HEK293T (cell line): Measurements from ENCODE around the gene COMMD1.

ENCODE experiments used
- CTCF ChIA-PET: fragments of 350-600 bp; formaldehyde crosslinking; extraction: SDS; loops from one replicate; lab custom pipeline; 2021; ENCODE audit warnings: antibody characterized with exemption, inconsistent platforms; lab: Yijun Ruan, JAX
- POLR2A ChIA-PET: fragments of 350-600 bp; formaldehyde crosslinking; extraction: SDS; loops from one replicate; lab custom pipeline; 2020; ENCODE audit warnings: antibody characterized with exemption, inconsistent platforms; lab: Yijun Ruan, JAX
- DNase-seq: peaks from one replicate; pipeline ENCODE4 v3.0.0; 2012; ENCODE audit warnings: mixed read lengths; ENCODE audit errors: extremely low spot score
- ARNT ChIP-seq: fragments of 450-650 bp; IDR thresholded peaks from 2 replicates; pipeline ENCODE4 v1.6.1; 2017; ENCODE audit warnings: mild to moderate bottlenecking
- BHLHE40 ChIP-seq: fragments of 450-650 bp; IDR thresholded peaks from 2 replicates; pipeline ENCODE4 v1.6.1; 2016; ENCODE audit warnings: mild to moderate bottlenecking, moderate library complexity, borderline replicate concordance
- CTBP1 ChIP-seq: fragments of 450-650 bp; IDR thresholded peaks from 2 replicates; pipeline ENCODE4 v1.6.1; 2016; ENCODE audit warnings: borderline replicate concordance
- ELF4 ChIP-seq: fragments of 450-650 bp; IDR thresholded peaks from 2 replicates; pipeline ENCODE4 v1.6.1; 2017; ENCODE audit warnings: antibody characterized with exemption
- FOXA1 ChIP-seq: fragments of 450-650 bp; IDR thresholded peaks from 2 replicates; pipeline ENCODE4 v1.6.1; 2016; ENCODE audit warnings: mild to moderate bottlenecking
- FOXK2 ChIP-seq: fragments of 450-650 bp; IDR thresholded peaks from 2 replicates; pipeline ENCODE4 v1.6.1; 2016; ENCODE audit warnings: mild to moderate bottlenecking
- FOXM1 ChIP-seq: fragments of 450-650 bp; IDR thresholded peaks from 2 replicates; pipeline ENCODE4 v1.6.1; 2017; ENCODE audit warnings: mild to moderate bottlenecking, borderline replicate concordance
- HDGF ChIP-seq: fragments of 450-650 bp; IDR thresholded peaks from 2 replicates; pipeline ENCODE4 v1.6.1; 2017; ENCODE audit warnings: antibody characterized with exemption, borderline replicate concordance
- L3MBTL2 ChIP-seq: fragments of 450-650 bp; conservative IDR thresholded peaks from 2 replicates; pipeline ENCODE4 v1.6.1; 2016; ENCODE audit warnings: mild to moderate bottlenecking
- LEF1 ChIP-seq: fragments of 450-650 bp; IDR thresholded peaks from 2 replicates; pipeline ENCODE4 v1.6.1; 2017; ENCODE audit warnings: mild to moderate bottlenecking, borderline replicate concordance
- NFRKB ChIP-seq: fragments of 450-650 bp; IDR thresholded peaks from 2 replicates; pipeline ENCODE4 v1.6.1; 2016; ENCODE audit warnings: mild to moderate bottlenecking, moderate library complexity
- SP1 ChIP-seq: fragments of 450-650 bp; IDR thresholded peaks from 2 replicates; pipeline ENCODE4 v1.6.1; 2017
- SUZ12 ChIP-seq: fragments of 450-650 bp; IDR thresholded peaks from 2 replicates; pipeline ENCODE4 v1.6.1; 2016; ENCODE audit warnings: mild to moderate bottlenecking
- TARDBP ChIP-seq: fragments of 450-650 bp; IDR thresholded peaks from 2 replicates; pipeline ENCODE4 v1.6.1; 2016
- ZNF384 ChIP-seq: fragments of 450-650 bp; IDR thresholded peaks from 2 replicates; pipeline ENCODE4 v1.6.1; 2016
- TF ChIP-seq, protein P1 (sequence below): fragments of 450-650 bp; IDR thresholded peaks from 2 replicates; pipeline ENCODE4 v1.6.1; 2016

The COMMD1 gene

DNA sequence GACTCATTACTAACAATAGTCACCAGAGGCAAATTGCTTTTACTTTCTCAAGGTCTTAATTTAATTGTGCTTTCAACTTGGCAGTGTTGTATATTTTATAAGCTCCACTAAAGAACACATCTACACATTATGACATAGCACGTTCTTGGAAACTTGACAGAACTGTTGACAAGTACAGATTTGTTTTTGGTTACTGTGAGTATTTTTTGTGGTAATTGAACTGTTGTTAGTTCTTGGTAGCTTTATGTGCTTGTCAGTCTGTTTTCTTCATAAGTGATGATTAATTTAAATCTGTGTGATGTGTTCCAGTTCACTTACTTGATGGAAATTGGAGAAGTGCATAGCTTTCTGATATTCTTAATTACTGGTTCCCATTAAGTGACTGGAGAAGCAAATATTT lies 63.9 kb downstream of the COMMD1 start:
- CTCF ChIA-PET: no interaction called here
- POLR2A ChIA-PET: no interaction called here
- DNase-seq: no peak
- TF ChIP-seq, protein P1, sequence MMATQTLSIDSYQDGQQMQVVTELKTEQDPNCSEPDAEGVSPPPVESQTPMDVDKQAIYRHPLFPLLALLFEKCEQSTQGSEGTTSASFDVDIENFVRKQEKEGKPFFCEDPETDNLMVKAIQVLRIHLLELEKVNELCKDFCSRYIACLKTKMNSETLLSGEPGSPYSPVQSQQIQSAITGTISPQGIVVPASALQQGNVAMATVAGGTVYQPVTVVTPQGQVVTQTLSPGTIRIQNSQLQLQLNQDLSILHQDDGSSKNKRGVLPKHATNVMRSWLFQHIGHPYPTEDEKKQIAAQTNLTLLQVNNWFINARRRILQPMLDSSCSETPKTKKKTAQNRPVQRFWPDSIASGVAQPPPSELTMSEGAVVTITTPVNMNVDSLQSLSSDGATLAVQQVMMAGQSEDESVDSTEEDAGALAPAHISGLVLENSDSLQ: peak; percentile 66
- TF ChIP-seq CTBP1: no peak; the same call in 1 of the 2 replicates

DNA sequence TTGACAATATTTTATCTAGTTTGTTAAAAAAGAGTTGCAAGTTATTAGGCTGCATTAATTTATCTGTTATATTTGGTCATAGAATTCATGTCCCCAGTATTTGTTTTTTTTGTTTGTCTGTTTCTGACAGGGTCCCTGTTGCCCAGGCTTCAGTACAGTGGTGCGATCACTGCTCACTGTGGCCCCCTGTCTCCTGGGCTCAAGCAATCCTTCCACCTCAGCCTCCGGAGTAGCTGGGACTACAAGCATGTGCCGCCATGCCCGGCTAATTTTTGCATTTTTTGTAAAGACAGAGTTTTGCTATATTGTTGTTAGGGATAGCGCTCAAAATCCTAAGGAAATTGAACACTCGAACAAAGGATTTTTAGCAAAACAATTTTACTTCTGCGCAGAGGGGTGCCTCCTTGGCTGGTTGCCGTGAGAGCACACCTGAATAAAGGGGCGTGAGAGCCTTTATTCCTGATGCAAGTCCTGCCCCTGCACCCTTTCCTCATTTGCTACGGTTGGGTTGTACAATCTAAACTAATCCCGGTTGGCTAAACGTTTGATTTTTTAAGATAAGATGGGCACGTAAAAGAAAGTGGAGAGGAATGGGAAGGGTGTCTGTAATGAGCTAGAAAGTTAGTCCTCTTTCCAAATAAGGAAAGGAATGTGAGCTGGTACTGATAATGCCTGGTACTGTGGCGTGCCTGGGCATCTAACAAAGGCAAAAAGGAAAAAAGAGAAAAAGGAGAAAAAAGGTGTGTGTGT lies 65.5 kb downstream of the COMMD1 start:
- DNase-seq: no peak
- CTCF ChIA-PET: interaction anchor here (0.6 to 1.0 kb wide), 3 partner anchors 9 to 50 kb away, joined by 3 to 4 read pairs (median 3); no protein-coding TSS in a partner anchor
- POLR2A ChIA-PET: no interaction called here
- TF ChIP-seq HDGF (no peak), L3MBTL2 (peak; percentile 44)

DNA sequence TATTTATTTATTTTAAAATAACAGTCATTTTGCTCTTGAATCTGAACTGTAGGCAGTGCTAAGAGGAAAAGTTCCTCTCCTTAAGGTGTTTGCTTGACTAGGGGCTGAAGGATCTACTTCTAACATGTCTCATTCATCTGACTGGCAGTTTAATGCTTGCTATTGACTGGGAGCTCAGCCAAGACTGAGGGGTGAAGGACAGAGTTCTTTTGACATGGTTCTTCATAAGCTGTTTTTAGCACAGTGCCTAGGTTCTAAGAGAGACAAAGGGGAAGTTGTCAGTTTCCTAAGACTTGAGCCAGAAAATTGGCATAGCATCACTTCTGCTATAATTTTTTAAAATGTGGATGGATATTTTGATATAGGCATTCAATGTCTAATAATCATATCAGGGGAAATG lies 73.0 kb downstream of the COMMD1 start:
- DNase-seq: no peak
- POLR2A ChIA-PET: no interaction called here
- CTCF ChIA-PET: no interaction called here
- TF ChIP-seq CTBP1: no peak
- TF ChIP-seq, protein P1: peak; percentile 82
- no peak for TF ChIP-seq TARDBP
- TF ChIP-seq LEF1: no peak

DNA sequence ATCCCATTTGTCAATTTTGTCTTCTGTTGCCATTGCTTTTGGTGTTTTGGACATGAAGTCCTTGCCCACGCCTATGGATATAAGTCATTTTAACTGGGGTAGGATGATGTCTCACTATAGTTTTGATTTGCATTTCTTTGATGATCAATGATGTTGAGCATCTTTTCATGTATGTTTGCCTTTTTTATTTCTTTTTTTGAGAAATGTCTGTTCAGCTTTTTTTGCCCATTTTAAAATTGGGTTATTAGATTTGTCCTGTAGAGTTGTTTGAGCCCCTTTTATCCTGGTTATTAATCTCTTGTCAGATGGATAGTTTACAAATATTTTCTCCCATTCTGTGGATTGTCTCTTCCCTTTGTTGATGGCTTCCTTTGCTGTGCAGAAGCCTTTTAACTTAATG lies 75.3 kb downstream of the COMMD1 start:
- DNase-seq: no peak
- ChIA-PET CTCF (no interaction called here), POLR2A (no interaction called here)
- no peak for TF ChIP-seq ELF4
- no peak for TF ChIP-seq FOXA1
- TF ChIP-seq CTBP1: no peak
- TF ChIP-seq TARDBP: no peak
- TF ChIP-seq BHLHE40: no peak
- TF ChIP-seq, protein P1: no peak
- TF ChIP-seq SUZ12: no peak
- no peak for TF ChIP-seq LEF1
- TF ChIP-seq FOXK2: no peak
- TF ChIP-seq FOXM1: no peak
- no peak for TF ChIP-seq L3MBTL2
- TF ChIP-seq HDGF: no peak
- no peak for TF ChIP-seq SP1
- TF ChIP-seq ZNF384: no peak
- no peak for TF ChIP-seq NFRKB
- TF ChIP-seq ARNT: no peak

DNA sequence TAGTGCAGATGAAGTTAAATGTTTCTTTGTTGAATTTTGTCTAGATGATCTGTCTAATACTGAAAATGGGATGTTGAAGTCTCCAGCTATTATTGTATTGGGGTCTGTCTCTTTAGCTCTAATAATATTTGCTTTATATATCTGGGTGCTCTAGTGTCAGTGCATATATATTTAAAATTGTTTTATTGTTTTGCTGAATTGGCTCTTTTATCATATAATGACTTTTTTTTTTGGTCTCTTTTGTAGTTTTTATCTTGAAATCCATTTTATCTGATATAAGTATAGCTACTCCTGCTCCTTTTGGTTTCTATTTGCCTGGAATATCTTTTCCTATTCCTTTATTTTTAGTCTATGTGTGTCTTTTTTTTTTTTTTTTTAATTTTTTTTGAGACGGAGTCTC lies 79.2 kb downstream of the COMMD1 start:
- POLR2A ChIA-PET: no interaction called here
- CTCF ChIA-PET: no interaction called here
- TF ChIP-seq ELF4: no peak
- no peak for TF ChIP-seq CTBP1
- DNase-seq: no peak

DNA sequence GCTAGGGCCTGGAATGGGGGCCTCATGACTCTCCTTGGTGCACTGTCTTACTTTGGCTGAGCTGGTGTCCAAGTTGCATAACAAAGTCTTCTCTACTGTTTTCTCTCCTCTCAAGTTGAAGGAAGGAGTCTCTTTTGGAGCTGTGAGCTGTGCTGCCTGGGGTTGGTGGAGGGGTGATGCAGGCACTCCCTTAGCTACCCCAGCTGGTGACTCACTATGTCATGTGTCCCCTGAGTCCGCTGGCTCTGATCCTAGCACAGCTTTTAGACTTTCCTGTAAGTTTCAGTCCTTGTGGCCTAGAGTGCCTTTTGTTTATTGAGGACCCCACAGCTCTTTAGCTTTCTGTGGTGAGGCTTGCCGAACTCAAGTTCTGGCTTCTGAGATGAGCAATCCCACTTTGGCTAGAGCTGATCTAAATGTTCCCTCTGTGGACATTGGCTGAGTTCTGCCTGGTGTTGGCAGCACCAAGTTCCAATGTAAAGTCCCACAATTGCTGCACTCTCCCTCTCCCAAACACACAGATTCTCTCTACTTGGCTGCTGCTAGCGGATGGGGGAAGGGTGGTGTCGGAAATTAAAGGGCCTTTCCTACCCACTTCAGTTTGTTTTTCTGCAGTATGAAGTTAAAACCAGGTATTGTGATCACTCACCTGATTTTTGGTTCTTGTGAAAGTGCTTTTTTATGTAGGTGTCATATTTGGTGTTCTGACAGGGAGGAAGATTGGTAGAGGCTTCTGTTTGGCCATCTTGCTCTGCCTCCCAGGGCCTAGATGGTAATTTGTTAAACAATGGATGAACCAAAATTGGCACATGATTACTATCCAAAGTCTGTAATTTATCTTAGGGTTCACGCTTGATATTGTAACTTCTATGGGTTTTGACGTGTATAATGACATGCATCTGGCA lies 83.2 kb downstream of the COMMD1 start:
- DNase-seq: no peak
- CTCF ChIA-PET: no interaction called here
- TF ChIP-seq CTBP1: no peak
- no peak for TF ChIP-seq TARDBP
- TF ChIP-seq SP1: no peak
- TF ChIP-seq ZNF384: no peak
- no peak for TF ChIP-seq ARNT
- no peak for TF ChIP-seq FOXA1
- TF ChIP-seq FOXM1: no peak
- TF ChIP-seq, protein P1: no peak
- no peak for TF ChIP-seq HDGF
- no peak for TF ChIP-seq L3MBTL2
- TF ChIP-seq FOXK2: no peak
- no peak for TF ChIP-seq NFRKB
- no peak for TF ChIP-seq BHLHE40
- no peak for TF ChIP-seq SUZ12
- no peak for TF ChIP-seq ELF4
- TF ChIP-seq LEF1: no peak
- POLR2A ChIA-PET: no interaction called here
